ENCODE results near the gene NKX1-2. TPM values are rescaled to one million over a fixed set of nuclear protein-coding genes. Genes with fewer than 3 reads are reported as not detected.

NKX1-2 gene
- total RNA-seq, 1 experiment from 2014 or later: 3.4 TPM

- ATAC-seq (no peak), DNase-seq (ENCODE audit: low read depth, low spot score) (no peak)
- H3K4me3 ChIP-seq (replicated peaks in 1 of 2; ENCODE audit: low read depth in 1 of 2, low read length in 2 of 2): no peak overlapping the region
- CTCF ChIA-PET: no interaction called here
- no peaks in the 10 kb centered on the region for H3K79me2 ChIP-seq (ENCODE audit: insufficient read depth, low read length)
- intact Hi-C loops (cut with micrococcal nuclease): no loop called here
- peaks cover 0 to 9% of the 10 kb centered on the region in 2 experiments; a peak in 2 of 4 replicates for H3K36me3 ChIP-seq (ENCODE audit: control insufficient read depth in 1 of 2, insufficient read depth in 2 of 2, low read length in 2 of 2)
- TF ChIP-seq REST (IDR thresholded peaks at IDR 0.05; ENCODE audit: low read depth) (no peak), TCF7L2 (IDR thresholded peaks at IDR 0.05; ENCODE audit: borderline replicate concordance, extremely low read depth, insufficient read depth, insufficient read length) (no peak)
- H3K9me3 ChIP-seq (ENCODE audit: control insufficient read depth in 1 of 2, insufficient read depth in 1 of 2, low read depth in 1 of 2, low read length in 2 of 2): peaks cover 0 to 4% of the 10 kb centered on the region in 2 experiments; a peak in 1 of 4 replicates
- no peaks in the 10 kb centered on the region for H3K4me1 ChIP-seq (ENCODE audit: control insufficient read depth in 1 of 2, insufficient read depth in 2 of 2, low read length in 2 of 2)
- POLR2A ChIA-PET: no interaction called here
- no peaks in the 10 kb centered on the region for H3K9me2 ChIP-seq (ENCODE audit: insufficient read depth)
- no peaks in the 10 kb centered on the region for H4K20me1 ChIP-seq (ENCODE audit: insufficient read depth)
- no peak overlapping the region for H3K9ac ChIP-seq (ENCODE audit: low read length)
- H2AFZ ChIP-seq (ENCODE audit: low read depth, low read length, poor library complexity, severe bottlenecking): no peak overlapping the region
- BruUV-seq (replicated peaks): no TSS peak
- H3K27ac ChIP-seq (ENCODE audit: low read depth, low read length): no peak overlapping the region
- RAD21 ChIA-PET (ENCODE audit: low non-redundant PET in 1 of 2, low total read pairs in 2 of 2, uncharacterized antibody in 2 of 2, unreplicated experiment in 2 of 2): no interaction called here
- no peaks in the 10 kb centered on the region for H3K27me3 ChIP-seq (ENCODE audit: insufficient read depth, low read length)
- H3K4me2 ChIP-seq (ENCODE audit: low read length): no peak overlapping the region
Measured at GRCh38 chr10:124497196-124497881, 47.5 kb upstream of the NKX1-2 start.

- ATAC-seq (no peak), DNase-seq (ENCODE audit: low read depth, low spot score) (no peak)
- no peaks in the 10 kb centered on the region for H3K4me1 ChIP-seq (ENCODE audit: control insufficient read depth in 1 of 2, insufficient read depth in 2 of 2, low read length in 2 of 2)
- H3K4me3 ChIP-seq (replicated peaks in 1 of 2; ENCODE audit: low read depth in 1 of 2, low read length in 2 of 2): no peak overlapping the region
- no peaks in the 10 kb centered on the region for H3K27me3 ChIP-seq (ENCODE audit: insufficient read depth, low read length)
- POLR2A ChIA-PET: no interaction called here
- intact Hi-C loops (cut with micrococcal nuclease): no loop called here
- H3K9me2 ChIP-seq (ENCODE audit: insufficient read depth): no peaks in the 10 kb centered on the region
- H3K4me2 ChIP-seq (ENCODE audit: low read length): no peak overlapping the region
- H3K27ac ChIP-seq (ENCODE audit: low read depth, low read length): no peak overlapping the region
- H3K36me3 ChIP-seq (ENCODE audit: control insufficient read depth in 1 of 2, insufficient read depth in 2 of 2, low read length in 2 of 2): peaks cover 0 to 9% of the 10 kb centered on the region in 2 experiments; a peak in 2 of 4 replicates
- no peak overlapping the region for H2AFZ ChIP-seq (ENCODE audit: low read depth, low read length, poor library complexity, severe bottlenecking)
- CTCF ChIA-PET: no interaction called here
- BruUV-seq (replicated peaks): no TSS peak
- no peaks in the 10 kb centered on the region for H4K20me1 ChIP-seq (ENCODE audit: insufficient read depth)
- TF ChIP-seq ZFX (IDR thresholded peaks at IDR 0.05) (no peak), ATF3 (IDR thresholded peaks at IDR 0.05) (no peak), CBX3 (IDR thresholded peaks at IDR 0.05; ENCODE audit: low read depth) (no peak), EGR1 (IDR thresholded peaks at IDR 0.05; ENCODE audit: low read depth) (no peak), REST (IDR thresholded peaks at IDR 0.05; ENCODE audit: low read depth) (no peak), EZH2 (IDR thresholded peaks at IDR 0.05) (no peak), JUND (IDR thresholded peaks at IDR 0.05) (no peak), EZH2phosphoT487 (IDR thresholded peaks at IDR 0.05; ENCODE audit: borderline replicate concordance) (no peak), POLR2A (IDR thresholded peaks at IDR 0.05; ENCODE audit: borderline replicate concordance, extremely low read depth, insufficient read depth, insufficient read length) (no peak), RAD21 (IDR thresholded peaks at IDR 0.05; ENCODE audit: low read depth) (no peak)
- peaks cover 0 to 4% of the 10 kb centered on the region in 2 experiments; a peak in 1 of 4 replicates for H3K9me3 ChIP-seq (ENCODE audit: control insufficient read depth in 1 of 2, insufficient read depth in 1 of 2, low read depth in 1 of 2, low read length in 2 of 2)
- no peak overlapping the region for H3K9ac ChIP-seq (ENCODE audit: low read length)
- RAD21 ChIA-PET (ENCODE audit: low non-redundant PET in 1 of 2, low total read pairs in 2 of 2, uncharacterized antibody in 2 of 2, unreplicated experiment in 2 of 2): no interaction called here
- H3K79me2 ChIP-seq (ENCODE audit: insufficient read depth, low read length): no peaks in the 10 kb centered on the region
Measured at GRCh38 chr10:124496620-124497019, 46.8 kb upstream of the NKX1-2 start.
